ENCODE measurements around the gene TASOR2. TPM values are rescaled to one million over a fixed set of nuclear protein-coding genes. Genes with fewer than 3 reads are reported as not detected.
A peak's percentile ranks its signal among the peaks of the same experiment; 100 is the strongest.

Gene TASOR2
- total and polyA plus RNA-seq, 2 donors (not counting 1 experiment from before 2014, with no cell fraction given) = 12.3 to 68.6 TPM

- H3K79me2 ChIP-seq (ENCODE audit: control insufficient read depth, insufficient read depth, low read length) = no peaks in the 10 kb centered on the region
- peaks cover 0 to 3% (median 0%) of the 10 kb centered on the region in 3 donors for H3K9me3 ChIP-seq (ENCODE audit: control extremely low read depth in 1 of 3, control insufficient read depth in 2 of 3, insufficient read depth in 1 of 3, low read length in 2 of 3)
- H3K27ac Mint-ChIP-seq = peak overlapping the region; percentile 50
- no peaks in the 10 kb centered on the region for H3K27me3 ChIP-seq (replicated peaks in 1 of 4; ENCODE audit: control extremely low read depth in 1 of 4, control insufficient read depth in 3 of 4, insufficient read depth in 4 of 4, low read length in 3 of 4)
- WGBS (ENCODE audit: insufficient coverage) = 61% methylated on average over 16 of the region's 16 CpGs
- H3K36me3 ChIP-seq (replicated peaks in 1 of 2; ENCODE audit: control extremely low read depth in 1 of 2, control insufficient read depth in 1 of 2, extremely low read depth in 1 of 2, insufficient read depth in 2 of 2, low read length in 1 of 2) = no peaks in the 10 kb centered on the region
- CTCF ChIA-PET = interaction anchor here (1.4 to 1.7 kb wide), 2 partner anchors 24 to 30 kb away, joined by 5 read pairs; partner anchors contain the start of gene TASOR2
- no peak overlapping the region for H3K9ac ChIP-seq (ENCODE audit: low read length)
- peaks cover 5% of the 10 kb centered on the region for H3K27me3 Mint-ChIP-seq
- peak overlapping the region; percentile 25 for H3K4me2 ChIP-seq (replicated peaks; ENCODE audit: low read depth, low read length, poor library complexity, severe bottlenecking)
- H3K4me3 Mint-ChIP-seq = no peak overlapping the region
- H3K27ac ChIP-seq (ENCODE audit: low read length in 2 of 2) = no peak overlapping the region
- TF ChIP-seq EZH2 (IDR thresholded peaks at IDR 0.05; ENCODE audit: borderline replicate concordance, insufficient read depth, low read depth, low read length, poor library complexity, severe bottlenecking) (no peak), CTCF (IDR thresholded peaks at IDR 0.05) (no peak)
- ATAC-seq (ENCODE audit: low read depth) = peak; percentile 92
- no peaks in the 10 kb centered on the region for H3K9me3 Mint-ChIP-seq (ENCODE audit: insufficient read depth)
- peaks cover 43% of the 10 kb centered on the region for H3K4me1 Mint-ChIP-seq
- peak; percentile 28 for DNase-seq
- H2AFZ ChIP-seq (ENCODE audit: insufficient read depth, low read depth, low read length, poor library complexity, severe bottlenecking) = no peak overlapping the region
- intact Hi-C loops (cut with micrococcal nuclease) = no loop called here
- no peaks in the 10 kb centered on the region for H4K20me1 ChIP-seq (ENCODE audit: control insufficient read depth, insufficient read depth, low read length, poor library complexity, severe bottlenecking)
- POLR2A ChIA-PET = interaction anchor here (0.6 kb wide), 1 partner anchor 214 kb away, joined by 3 read pairs; no protein-coding TSS in a partner anchor
- peaks cover 9 to 10% of the 10 kb centered on the region in 2 donors for H3K4me1 ChIP-seq (ENCODE audit: control insufficient read depth in 2 of 2, insufficient read depth in 2 of 2, low read length in 2 of 2)
- no peak overlapping the region for H3K4me3 ChIP-seq (ENCODE audit: control extremely low read depth in 1 of 5, extremely low read depth in 1 of 5, insufficient read depth in 1 of 5, low read depth in 2 of 5, low read length in 4 of 5)
These were observed 24.7 kb upstream of the TASOR2 start for GRCh38 chr10:5659702-5660528.

GRCh38 chr10:5661043-5661442 is 23.6 kb upstream of the TASOR2 start:
- Histone ChIP-seq H3K36me3 (replicated peaks in 1 of 2; ENCODE audit: control extremely low read depth in 1 of 2, control insufficient read depth in 1 of 2, extremely low read depth in 1 of 2, insufficient read depth in 2 of 2, low read length in 1 of 2) (no peaks in the 10 kb centered on the region), H3K27me3 (replicated peaks in 1 of 4; ENCODE audit: control extremely low read depth in 1 of 4, control insufficient read depth in 3 of 4, insufficient read depth in 4 of 4, low read length in 3 of 4) (no peaks in the 10 kb centered on the region), H3K4me3 (ENCODE audit: control extremely low read depth in 1 of 5, extremely low read depth in 1 of 5, insufficient read depth in 1 of 5, low read depth in 2 of 5, low read length in 4 of 5) (no peak overlapping the region), H4K20me1 (ENCODE audit: control insufficient read depth, insufficient read depth, low read length, poor library complexity, severe bottlenecking) (no peaks in the 10 kb centered on the region), H3K9me3 (ENCODE audit: control extremely low read depth in 1 of 3, control insufficient read depth in 2 of 3, insufficient read depth in 1 of 3, low read length in 2 of 3) (peaks cover 0 to 3% (median 0%) of the 10 kb centered on the region in 3 donors), H3K27ac (ENCODE audit: low read length in 2 of 2) (no peak overlapping the region), H3K4me1 (ENCODE audit: control insufficient read depth in 2 of 2, insufficient read depth in 2 of 2, low read length in 2 of 2) (peaks cover 15 to 18% of the 10 kb centered on the region in 2 donors), H3K9ac (ENCODE audit: low read length) (no peak overlapping the region), H2AFZ (ENCODE audit: insufficient read depth, low read depth, low read length, poor library complexity, severe bottlenecking) (no peak overlapping the region), H3K79me2 (ENCODE audit: control insufficient read depth, insufficient read depth, low read length) (no peaks in the 10 kb centered on the region), H3K4me2 (replicated peaks; ENCODE audit: low read depth, low read length, poor library complexity, severe bottlenecking) (no peak overlapping the region)
- intact Hi-C loops (cut with micrococcal nuclease) = no loop called here
- Mint-ChIP-seq H3K9me3 (ENCODE audit: insufficient read depth) (no peaks in the 10 kb centered on the region), H3K4me1 (peaks cover 39% of the 10 kb centered on the region), H3K27me3 (peaks cover 5% of the 10 kb centered on the region), H3K27ac (no peak overlapping the region), H3K4me3 (no peak overlapping the region)
- TF ChIP-seq EZH2 (IDR thresholded peaks at IDR 0.05; ENCODE audit: borderline replicate concordance, insufficient read depth, low read depth, low read length, poor library complexity, severe bottlenecking) = no peak
- TF ChIP-seq CTCF (IDR thresholded peaks at IDR 0.05) = no peak
- ChIA-PET POLR2A (no interaction called here), CTCF (interaction anchor here (1.7 kb wide), 1 partner anchor 31 kb away, joined by 5 read pairs; no protein-coding TSS in a partner anchor)
- DNase-seq (no peak), ATAC-seq (ENCODE audit: low read depth) (no peak)
- 94% methylated on average over 6 of the region's 6 CpGs for WGBS (ENCODE audit: insufficient coverage)

Data from B cell (primary cell).